ENCODE measurements around the gene CYP26B1. TPM values are rescaled to one million over a fixed set of nuclear protein-coding genes. Genes with fewer than 3 reads are reported as not detected.
A peak's percentile ranks its signal among the peaks of the same experiment; 100 is the strongest.

The CYP26B1 gene
- total and polyA plus RNA-seq, 9 of the 15 experiments (the other 6 are each of a cell fraction or from before 2014, with no cell fraction given): 0.01 to 0.13 (median 0.04) TPM; not detected in 6

- no peak for TF ChIP-seq FUS (optimal IDR thresholded peaks at IDR 0.05; ENCODE audit: low read depth, low read length)
- no peak for TF ChIP-seq BDP1 (IDR thresholded peaks at IDR 0.05; ENCODE audit: insufficient read depth, insufficient read length)
- no peak for TF ChIP-seq TGIF2 (CRISPR knock-in tag; IDR thresholded peaks at IDR 0.05)
- TF ChIP-seq ZNF277 (CRISPR knock-in tag; IDR thresholded peaks at IDR 0.05; ENCODE audit: borderline replicate concordance): no peak
- peak; percentile 61; the same call in 1 of the 2 replicates for TF ChIP-seq MAFK (IDR thresholded peaks at IDR 0.05; ENCODE audit: low read length)
- TF ChIP-seq TAF15 (IDR thresholded peaks at IDR 0.05; ENCODE audit: low read depth, low read length): no peak
- peak; percentile 69 for TF ChIP-seq NFE2 (IDR thresholded peaks at IDR 0.05; ENCODE audit: low read depth)
- peak; percentile 80 for TF ChIP-seq MAFG (tag; conservative IDR thresholded peaks at IDR 0.05)
- TF ChIP-seq ETS2 (tag; IDR thresholded peaks at IDR 0.05; ENCODE audit: borderline replicate concordance, poor library complexity, severe bottlenecking): no peak
- TF ChIP-seq ZNF518B (CRISPR knock-in tag; IDR thresholded peaks at IDR 0.05): no peak
- peak; percentile 82 for TF ChIP-seq BACH1 (tag; IDR thresholded peaks at IDR 0.05)
- TF ChIP-seq ZFX (CRISPR knock-in tag; IDR thresholded peaks at IDR 0.05): no peak
- TF ChIP-seq VEZF1 (CRISPR knock-in tag; IDR thresholded peaks at IDR 0.05): no peak
- TF ChIP-seq MEIS2 (IDR thresholded peaks at IDR 0.05; ENCODE audit: partially characterized antibody): no peak
- no peak for TF ChIP-seq MLX (CRISPR knock-in tag; conservative IDR thresholded peaks at IDR 0.05)
- TF ChIP-seq ZNF174 (CRISPR knock-in tag; IDR thresholded peaks at IDR 0.05): no peak
- no peak for TF ChIP-seq ZNF431 (CRISPR knock-in tag; IDR thresholded peaks at IDR 0.05)
- TF ChIP-seq ZBTB7A (IDR thresholded peaks at IDR 0.05; ENCODE audit: borderline replicate concordance, control insufficient read depth, low read depth, low read length): no peak
- no peak for TF ChIP-seq ZNF696 (CRISPR knock-in tag; conservative IDR thresholded peaks at IDR 0.05)
- TF ChIP-seq HNRNPH1 (optimal IDR thresholded peaks at IDR 0.05; ENCODE audit: low read depth, low read length): no peak
- TF ChIP-seq SUPT5H (IDR thresholded peaks at IDR 0.05): no peak
- TF ChIP-seq ETS1 (conservative IDR thresholded peaks at IDR 0.05; ENCODE audit: control insufficient read depth, low read depth, low read length): no peak
Measured at GRCh38 chr2:72112401-72112800, 35.3 kb downstream of the CYP26B1 start (continued).
